Cardiac fibroblast (primary cell): ENCODE data around the gene ARF5.

Source experiments
- DNase-seq, 2 donors: peaks; one replicate each; pipeline versions ENCODE4 v3.0.0 to v3.0.0-alpha.2; 2010; ENCODE audit warnings: low read depth in 2 of 2
- H3K4me3 ChIP-seq, 2 donors: replicated peaks in 1 of 2; 1 replicate in 1 of 2; 2 replicates in 1 of 2; pipeline ENCODE4 v1.5.1; 2011; ENCODE audit warnings: low read depth in 2 of 2, low read length in 2 of 2, mild to moderate bottlenecking in 2 of 2, moderate library complexity in 1 of 2
- TF ChIP-seq, protein P1 (sequence below): IDR thresholded peaks from one replicate; pipeline ENCODE4 v1.5.1; 2011; ENCODE audit warnings: low read depth, mild to moderate bottlenecking, low read length, inconsistent platforms

Gene ARF5

DNA sequence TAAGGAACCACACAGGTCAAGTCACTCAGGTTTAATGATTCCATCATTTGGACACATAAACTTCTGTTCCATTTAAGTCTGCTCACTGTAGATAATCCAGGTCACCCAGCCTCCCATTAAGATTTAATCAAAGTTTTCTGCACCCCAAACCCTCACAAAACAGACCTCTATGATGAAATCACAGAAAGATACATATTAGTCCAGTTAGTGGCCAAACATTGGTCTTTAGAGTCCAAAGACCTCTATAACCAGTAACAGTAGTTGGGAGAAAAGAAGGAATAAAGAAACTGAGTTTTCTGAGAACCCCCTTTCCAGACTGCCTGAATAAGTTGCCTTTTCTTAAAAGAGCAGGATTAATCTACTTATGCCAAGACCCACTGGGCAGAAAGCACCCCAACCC is 7.6 kb upstream of the ARF5 start:
- H3K4me3 ChIP-seq: no peak overlapping the region
- DNase-seq: no peak
- TF ChIP-seq, protein P1, sequence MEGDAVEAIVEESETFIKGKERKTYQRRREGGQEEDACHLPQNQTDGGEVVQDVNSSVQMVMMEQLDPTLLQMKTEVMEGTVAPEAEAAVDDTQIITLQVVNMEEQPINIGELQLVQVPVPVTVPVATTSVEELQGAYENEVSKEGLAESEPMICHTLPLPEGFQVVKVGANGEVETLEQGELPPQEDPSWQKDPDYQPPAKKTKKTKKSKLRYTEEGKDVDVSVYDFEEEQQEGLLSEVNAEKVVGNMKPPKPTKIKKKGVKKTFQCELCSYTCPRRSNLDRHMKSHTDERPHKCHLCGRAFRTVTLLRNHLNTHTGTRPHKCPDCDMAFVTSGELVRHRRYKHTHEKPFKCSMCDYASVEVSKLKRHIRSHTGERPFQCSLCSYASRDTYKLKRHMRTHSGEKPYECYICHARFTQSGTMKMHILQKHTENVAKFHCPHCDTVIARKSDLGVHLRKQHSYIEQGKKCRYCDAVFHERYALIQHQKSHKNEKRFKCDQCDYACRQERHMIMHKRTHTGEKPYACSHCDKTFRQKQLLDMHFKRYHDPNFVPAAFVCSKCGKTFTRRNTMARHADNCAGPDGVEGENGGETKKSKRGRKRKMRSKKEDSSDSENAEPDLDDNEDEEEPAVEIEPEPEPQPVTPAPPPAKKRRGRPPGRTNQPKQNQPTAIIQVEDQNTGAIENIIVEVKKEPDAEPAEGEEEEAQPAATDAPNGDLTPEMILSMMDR: no peak

DNA sequence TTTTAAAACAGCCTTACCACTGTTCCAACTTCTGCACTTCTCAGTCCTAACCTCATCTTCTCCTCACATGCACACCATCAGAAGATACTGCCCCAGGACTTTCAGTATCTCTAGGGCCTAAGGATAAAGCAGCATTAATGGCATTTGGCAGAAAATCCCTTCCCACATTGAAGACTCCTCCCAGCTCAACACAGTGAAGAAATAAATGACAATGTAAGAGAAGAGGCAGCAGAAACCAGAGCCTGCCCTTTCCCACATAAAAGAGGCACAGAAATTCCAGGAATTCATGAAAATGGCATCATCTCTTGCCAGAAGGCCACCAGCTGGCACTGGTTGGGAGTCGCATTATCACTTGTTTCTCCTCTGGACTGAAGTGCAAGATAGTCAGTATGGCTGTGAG is 6.5 kb upstream of the ARF5 start:
- peak in 1 of 2 donors; percentile 20 for DNase-seq
- no peak overlapping the region for H3K4me3 ChIP-seq
- TF ChIP-seq, protein P1: no peak

DNA sequence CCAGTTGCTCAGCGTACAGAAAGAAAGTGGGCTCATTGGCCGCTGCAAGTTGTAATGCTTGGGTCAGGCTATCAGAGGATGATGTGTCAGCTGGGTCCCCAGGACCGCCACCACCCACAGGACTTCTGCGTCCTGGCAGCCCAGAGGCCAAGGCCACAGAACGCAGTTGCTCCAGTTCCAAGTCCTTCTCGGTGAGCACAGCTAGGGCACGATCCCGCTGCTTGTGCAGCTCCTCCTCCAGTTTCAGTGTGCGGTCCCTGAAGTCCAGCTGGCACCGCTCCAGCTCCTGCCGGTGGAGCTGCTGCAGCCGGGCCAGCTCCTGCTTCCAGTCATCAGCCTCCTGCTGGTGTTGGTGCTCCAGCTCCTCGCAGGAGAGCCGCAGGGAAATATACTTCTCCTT is 5.8 kb upstream of the ARF5 start:
- TF ChIP-seq, protein P1: no peak
- DNase-seq: peak; percentile 54 to 72
- no peak overlapping the region for H3K4me3 ChIP-seq

DNA sequence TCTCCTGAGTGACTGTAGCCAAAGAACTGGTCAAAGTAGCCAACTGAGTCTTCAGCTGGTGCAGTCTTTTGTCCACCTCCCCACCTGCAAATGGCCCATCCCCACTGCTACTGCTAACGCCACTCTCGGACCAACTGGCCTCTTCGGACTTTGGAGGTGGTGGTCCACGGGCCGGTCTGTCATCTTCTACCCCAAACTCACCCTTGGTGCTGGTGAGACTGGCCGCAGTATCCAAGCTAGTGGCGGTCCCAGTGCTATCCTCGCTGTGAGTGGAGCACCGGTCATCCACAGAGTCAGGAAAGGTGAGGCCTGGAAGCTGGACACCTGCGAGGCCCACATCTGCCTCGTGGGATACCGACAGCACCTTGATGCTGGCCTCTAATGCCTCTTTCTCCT is 3.6 kb upstream of the ARF5 start:
- TF ChIP-seq, protein P1: no peak
- H3K4me3 ChIP-seq: peak overlapping the region; percentile 86 to 91
- DNase-seq: no peak

DNA sequence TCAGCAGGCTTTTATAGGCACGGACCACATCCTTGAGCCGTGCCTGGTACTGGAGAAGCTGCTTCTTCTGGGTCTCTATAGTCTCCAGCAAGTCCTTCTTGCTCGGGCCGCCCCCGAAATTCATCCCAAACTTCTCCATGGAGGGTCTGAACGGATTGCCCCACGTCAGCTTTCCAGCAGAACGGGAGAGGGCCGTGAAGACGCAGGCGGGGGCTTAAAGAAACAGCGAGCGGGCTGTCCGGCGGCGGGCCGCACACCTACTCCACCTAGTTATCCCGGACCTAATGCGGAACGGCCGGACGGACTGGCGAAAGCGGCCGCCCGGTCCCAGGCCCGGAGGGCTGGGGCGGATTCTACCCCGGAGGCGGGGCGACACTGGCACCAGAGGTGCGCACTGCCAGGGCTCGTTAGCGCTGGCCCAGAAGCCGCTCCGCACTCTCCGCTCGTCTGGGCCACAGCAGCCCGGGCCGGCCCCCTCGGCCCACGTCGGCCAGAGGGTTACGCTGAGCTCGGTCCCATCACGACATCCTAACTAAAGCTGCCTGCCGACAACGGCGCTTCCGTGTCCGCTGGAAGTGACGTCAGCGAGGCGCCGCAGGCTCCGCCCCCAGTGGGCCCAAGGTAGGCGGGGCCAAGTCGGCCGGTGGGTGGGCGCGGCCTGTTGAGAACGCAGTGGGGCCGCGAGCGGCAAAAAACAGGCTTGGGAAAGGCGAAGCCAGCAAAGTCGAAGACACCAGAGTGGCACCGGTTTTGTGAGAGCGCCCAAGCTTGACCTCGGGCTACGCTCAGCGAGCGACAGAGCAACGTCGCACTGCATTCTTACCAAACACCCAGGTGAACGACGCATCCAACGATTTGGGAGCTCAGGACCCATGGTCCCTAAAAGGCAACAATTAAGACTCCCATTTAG is 2.9 kb upstream of the ARF5 start, which contains the start of gene GCC1:
Gene GCC1, minus strand, starts transcription at position 553 of the 910 bp plus-strand sequence. Its CDS starts 414 bp downstream, at position 139.
- TF ChIP-seq, protein P1: no peak
- peak within 1 kb of the TSS; percentile 86 to 91 for H3K4me3 ChIP-seq

DNA sequence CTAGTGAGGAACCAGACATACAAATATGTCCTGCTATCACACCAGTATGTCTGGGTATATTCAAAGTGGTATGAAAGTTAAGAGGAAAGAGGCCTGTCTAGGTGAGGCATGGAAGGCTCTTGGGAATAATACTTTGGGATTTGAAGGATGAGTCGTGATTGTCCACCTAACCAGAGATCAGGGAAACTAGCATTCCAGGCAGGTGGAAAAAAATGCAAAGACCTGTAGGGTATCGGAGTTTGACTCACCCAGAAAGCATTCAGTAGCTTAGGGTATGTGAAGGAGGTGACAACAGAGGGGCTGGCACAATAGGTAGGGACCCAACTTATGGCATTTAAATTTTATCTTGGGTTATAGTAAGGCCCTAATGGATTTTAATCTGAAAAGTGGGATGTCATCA is 1.9 kb upstream of the ARF5 start:
- no peak overlapping the region for H3K4me3 ChIP-seq
- TF ChIP-seq, protein P1: no peak
- no peak for DNase-seq

More for the DNA sequence above, 2.9 kb upstream of the ARF5 start, which contains the start of gene GCC1:
- DNase-seq: peak; percentile 89 to 91
